GM10266 (cell line): ENCODE data around the gene LOC101059915.

ENCODE experiments used
- DNase-seq: peaks from one replicate; pipeline ENCODE4 v3.0.0; 2012; ENCODE audit errors: extremely low spot score
- CTCF ChIP-seq: IDR thresholded peaks from 2 replicates; pipeline ENCODE4 v1.5.1; 2012; ENCODE audit warnings: mild to moderate bottlenecking, low read depth; ENCODE audit not compliant: control insufficient read depth, insufficient read depth; ENCODE audit errors: missing control alignments

Gene LOC101059915

GRCh38 chrX:71650333-71650969 lies 16.9 kb upstream of the LOC101059915 start:
- no peak for DNase-seq
- peak; percentile 42 for TF ChIP-seq CTCF

DNA sequence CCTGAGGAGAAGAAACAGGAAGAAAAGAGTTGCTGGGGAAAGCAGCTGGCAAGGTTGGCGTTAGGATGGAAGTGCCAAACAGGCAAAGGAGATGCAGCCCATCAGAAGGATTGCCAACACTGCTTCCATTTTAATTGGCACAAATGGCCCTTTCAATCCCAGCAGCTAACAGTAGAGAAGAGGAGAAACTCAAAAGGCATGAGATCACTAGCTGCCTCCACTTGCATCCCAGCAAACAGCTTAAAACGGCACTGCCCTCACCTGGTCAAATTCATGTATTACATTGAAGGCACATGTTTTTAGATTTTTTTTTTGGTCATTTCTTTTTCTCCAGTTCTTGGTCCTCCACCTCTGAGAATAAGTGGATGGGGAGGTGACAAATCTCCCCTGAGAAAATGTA lies 14.9 kb upstream of the LOC101059915 start:
- no peak for DNase-seq
- peak; percentile 63 for TF ChIP-seq CTCF

DNA sequence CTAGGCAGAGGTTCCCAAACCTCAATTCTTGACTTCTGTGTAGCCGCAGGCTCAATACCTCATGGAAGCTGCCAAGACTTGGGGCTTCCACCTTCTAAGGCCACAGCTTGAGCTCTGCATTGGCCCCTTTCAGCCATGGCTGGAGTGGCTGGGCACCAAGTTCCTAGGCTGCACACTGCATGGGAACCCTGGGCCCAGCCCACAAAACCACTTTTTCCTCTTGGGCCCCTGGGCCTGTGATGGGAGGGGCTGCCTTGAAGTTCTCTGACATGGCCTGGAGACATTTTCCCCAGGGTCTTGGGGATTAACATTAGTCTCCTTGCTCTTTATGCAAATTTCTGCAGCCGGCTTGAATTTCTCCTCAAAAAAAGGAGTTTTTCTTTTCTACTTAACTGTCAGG lies 14.0 kb upstream of the LOC101059915 start:
- TF ChIP-seq CTCF, result no peak
- DNase-seq, result no peak

DNA sequence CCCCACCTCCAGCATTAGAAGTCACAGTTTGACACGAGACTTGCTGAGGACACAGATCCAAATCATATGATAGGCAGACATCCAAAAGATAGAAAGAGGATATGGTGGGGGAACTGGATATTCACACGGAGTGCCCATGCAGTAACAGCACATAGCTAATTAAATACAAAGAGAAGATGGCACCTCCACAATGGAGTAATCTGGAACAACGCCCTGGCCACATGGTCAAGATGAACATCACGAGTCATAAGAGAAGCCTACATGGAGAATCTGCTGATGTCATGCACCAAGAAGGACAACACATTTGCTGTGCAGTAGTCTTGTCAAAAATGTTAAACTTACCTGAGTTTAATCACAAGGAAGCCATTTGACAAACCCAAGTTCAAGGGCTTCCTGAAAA lies 10.1 kb upstream of the LOC101059915 start:
- no peak for TF ChIP-seq CTCF
- no peak for DNase-seq

GRCh38 chrX:71659342-71659741 lies 8.0 kb upstream of the LOC101059915 start:
- TF ChIP-seq CTCF, result no peak
- DNase-seq, result no peak

DNA sequence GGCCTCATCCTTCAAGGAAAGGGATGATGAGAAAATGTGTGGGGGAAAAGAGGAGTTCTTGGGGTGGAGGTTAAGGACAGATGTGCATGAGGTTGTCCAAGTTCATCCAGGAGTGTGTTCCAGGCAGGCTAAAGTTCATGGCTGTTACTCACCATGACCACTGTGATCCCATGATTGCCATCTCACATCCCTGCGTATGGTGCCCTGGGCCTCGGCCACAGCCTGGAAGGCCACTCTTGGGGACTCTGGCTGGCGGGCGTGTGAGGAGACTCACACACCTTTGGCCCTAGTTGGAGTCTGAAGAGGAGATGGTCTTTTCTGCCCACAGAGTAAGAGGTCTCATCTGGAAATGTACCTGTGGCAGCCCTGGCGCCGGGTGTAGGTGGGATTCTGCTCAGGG lies 7.4 kb upstream of the LOC101059915 start:
- DNase-seq, result no peak
- TF ChIP-seq CTCF, result no peak

DNA sequence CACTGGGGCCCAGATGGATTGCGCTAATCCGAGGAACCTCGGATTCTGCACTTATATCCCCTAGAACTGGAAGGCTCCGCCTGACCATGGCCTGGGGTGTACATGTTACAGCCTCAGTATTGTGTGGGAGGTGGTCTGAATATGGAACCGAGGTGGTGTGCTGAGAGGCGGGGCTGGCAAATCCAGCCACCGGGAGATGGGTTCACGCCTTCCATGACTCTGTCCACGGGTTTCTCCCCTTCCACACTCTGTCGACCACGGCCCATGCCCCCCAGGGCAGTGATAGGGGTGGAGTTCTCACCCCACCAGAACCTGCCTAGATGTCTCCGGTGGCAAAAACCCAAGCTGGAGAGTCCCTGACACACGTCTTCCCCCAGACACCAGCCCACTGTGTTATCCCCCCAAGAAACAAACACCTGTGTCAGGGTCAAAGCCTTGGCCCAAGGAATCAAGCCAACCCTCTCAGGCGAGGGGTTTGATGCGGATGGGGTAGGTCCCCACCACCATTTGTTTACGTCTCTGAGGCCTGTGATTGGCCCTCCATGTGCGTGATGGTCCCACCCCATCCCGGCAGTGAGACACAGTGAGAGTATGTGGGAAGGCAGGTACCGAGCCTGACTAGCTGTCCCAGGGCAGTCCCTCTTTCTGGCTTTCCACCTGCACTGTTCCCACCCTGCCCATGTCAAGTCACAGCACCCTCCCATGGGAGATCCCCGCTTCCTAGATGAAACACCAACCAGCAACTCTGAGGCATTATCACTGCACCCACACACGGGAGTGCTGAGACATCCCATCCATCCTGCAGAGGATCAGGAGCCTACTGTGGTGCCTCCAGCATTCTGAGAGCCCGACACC lies 6.6 kb upstream of the LOC101059915 start:
- DNase-seq, result no peak
- no peak for TF ChIP-seq CTCF
